IMR-90 (cell line): ENCODE results near the gene MCRIP2. TPM values are rescaled to one million over a fixed set of nuclear protein-coding genes. Genes with fewer than 3 reads are reported as not detected.

Experiments
- ATAC-seq: fragments of 200-7000 bp; cut with Tn5 transposase; 2 replicates; pipeline ENCODE4 v1.9.1; 2020; ENCODE audit warnings: low read depth, mild to moderate bottlenecking, moderate library complexity
- BruUV-seq: library from RNA; stranded (reverse); fragments of 400-500 nt; replicated peaks from 2 replicates; lab custom pipeline; 2021; lab: Mats Ljungman, UMichigan
- CTCF ChIA-PET: fragments of 300-600 bp; formaldehyde crosslinking; extraction: SDS; loops from one replicate; lab custom pipeline; 2021; ENCODE audit warnings: antibody characterized with exemption; lab: Yijun Ruan, JAX
- POLR2A ChIA-PET: fragments of 300-600 bp; sonication (Branson Sonifier 250); formaldehyde crosslinking; loops from one replicate; lab custom pipeline; 2022; ENCODE audit warnings: antibody characterized with exemption; ENCODE audit not compliant: unreplicated experiment; lab: Charles Lee
- DNase-seq: peaks from one replicate; pipeline ENCODE4 v3.0.0; 2013
- H2AFZ ChIP-seq: replicated peaks from 2 replicates; pipeline ENCODE3; 2013; ENCODE audit warnings: low read length, mild to moderate bottlenecking; ENCODE audit not compliant: poor library complexity
- H2AK5ac ChIP-seq: 2 replicates; pipeline ENCODE4 v1.6.1; 2013; ENCODE audit warnings: low read depth, low read length, inconsistent platforms
- H2AK9ac ChIP-seq: replicated peaks from 2 replicates; pipeline ENCODE3; 2013; ENCODE audit warnings: mild to moderate bottlenecking, low read depth, low read length, moderate library complexity; ENCODE audit not compliant: poor library complexity
- H2BK120ac ChIP-seq: 2 replicates; pipeline ENCODE4 v1.6.1; 2013; ENCODE audit warnings: low read depth, low read length, inconsistent platforms
- H2BK15ac ChIP-seq: 3 replicates; pipeline ENCODE4 v1.6.1; 2013; ENCODE audit warnings: low read depth, low read length, inconsistent platforms
- H2BK20ac ChIP-seq: 2 replicates; pipeline ENCODE4 v1.6.1; 2013; ENCODE audit warnings: low read depth, mild to moderate bottlenecking, inconsistent platforms, low read length, moderate library complexity
- H2BK5ac ChIP-seq: 2 replicates; pipeline ENCODE4 v1.6.1; 2013; ENCODE audit warnings: mild to moderate bottlenecking, low read depth, low read length, inconsistent platforms; ENCODE audit not compliant: poor library complexity, severe bottlenecking
- H3K14ac ChIP-seq: replicated peaks from 2 replicates; pipeline ENCODE4 v1.6.1; 2013; ENCODE audit warnings: low read depth, low read length, inconsistent platforms
- H3K18ac ChIP-seq: 2 replicates; pipeline ENCODE4 v1.6.1; 2013; ENCODE audit warnings: low read depth, low read length, control low read depth
- H3K23ac ChIP-seq: 2 replicates; pipeline ENCODE4 v1.6.1; 2013; ENCODE audit warnings: low read depth, low read length, inconsistent platforms
- H3K27ac ChIP-seq: 2 replicates; pipeline ENCODE4 v1.5.1; 2013; ENCODE audit warnings: mild to moderate bottlenecking, control low read depth, low read length; ENCODE audit not compliant: insufficient read depth
- H3K27me3 ChIP-seq: 2 replicates; pipeline ENCODE4 v1.6.1; 2013; ENCODE audit warnings: low read length; ENCODE audit not compliant: control insufficient read depth, insufficient read depth
- H3K36me3 ChIP-seq: 2 replicates; pipeline ENCODE4 v1.6.1; 2013; ENCODE audit warnings: low read length, mixed read lengths; ENCODE audit not compliant: control insufficient read depth, insufficient read depth
- H3K4ac ChIP-seq: 2 replicates; pipeline ENCODE4 v1.6.1; 2013; ENCODE audit warnings: low read depth, low read length, inconsistent platforms
- H3K4me1 ChIP-seq: 2 replicates; pipeline ENCODE4 v1.6.1; 2013; ENCODE audit warnings: low read length, mixed read lengths; ENCODE audit not compliant: control insufficient read depth, insufficient read depth
- H3K4me2 ChIP-seq: 2 replicates; pipeline ENCODE4 v1.6.1; 2013; ENCODE audit warnings: low read depth, mild to moderate bottlenecking, control low read depth, low read length, moderate library complexity
- H3K4me3 ChIP-seq: 2 replicates; pipeline ENCODE4 v1.5.1; 2013; ENCODE audit warnings: low read depth, mild to moderate bottlenecking, control low read depth, low read length, moderate library complexity; ENCODE audit not compliant: insufficient read depth
- H3K56ac ChIP-seq: 2 replicates; pipeline ENCODE4 v1.6.1; 2013; ENCODE audit warnings: low read length, inconsistent platforms; ENCODE audit not compliant: insufficient read depth; ENCODE audit errors: extremely low read depth
- H3K79me1 ChIP-seq, 2 experiments: 2 replicates each; pipeline ENCODE4 v1.6.1; 2013; ENCODE audit warnings: low read length in 2 of 2, inconsistent platforms in 1 of 2, low read depth in 1 of 2
- H3K9ac ChIP-seq: 2 replicates; pipeline ENCODE4 v1.6.1; 2013; ENCODE audit warnings: low read depth, low read length, control low read depth
- H3K9me1 ChIP-seq: 2 replicates; pipeline ENCODE4 v1.6.1; 2013; ENCODE audit warnings: low read length, inconsistent platforms; ENCODE audit not compliant: insufficient read depth
- H3K9me3 ChIP-seq: 2 replicates; pipeline ENCODE4 v1.6.1; 2013; ENCODE audit warnings: low read length; ENCODE audit not compliant: control insufficient read depth, insufficient read depth
- H4K20me1 ChIP-seq: 2 replicates; pipeline ENCODE4 v1.6.1; 2013; ENCODE audit warnings: low read length, inconsistent platforms; ENCODE audit not compliant: insufficient read depth
- H4K5ac ChIP-seq: 2 replicates; pipeline ENCODE4 v1.6.1; 2013; ENCODE audit warnings: mild to moderate bottlenecking, low read depth, low read length, control low read depth
- H4K8ac ChIP-seq, 2 experiments: 2 replicates each; pipeline ENCODE4 v1.6.1; 2013; ENCODE audit warnings: low read depth in 2 of 2, low read length in 2 of 2, control low read depth in 1 of 2, inconsistent platforms in 1 of 2
- H4K91ac ChIP-seq: 2 replicates; pipeline ENCODE4 v1.6.1; 2013; ENCODE audit warnings: low read depth, low read length, inconsistent platforms; ENCODE audit not compliant: insufficient read depth
- BHLHE40 ChIP-seq: fragments of 150-350 bp; IDR thresholded peaks from 2 replicates; pipeline ENCODE4 v1.6.1; 2016; ENCODE audit warnings: mild to moderate bottlenecking, low read depth, low read length
- CEBPB ChIP-seq: IDR thresholded peaks from 2 replicates; pipeline ENCODE4 v1.6.1; 2012; ENCODE audit warnings: low read depth, low read length, improper control_type of control experiment
- CHD1 ChIP-seq: IDR thresholded peaks from 2 replicates; pipeline ENCODE4 v1.6.1; 2012; ENCODE audit warnings: low read depth, low read length, improper control_type of control experiment
- FOS ChIP-seq: fragments of 150-350 bp; IDR thresholded peaks from 2 replicates; pipeline ENCODE4 v1.6.1; 2016; ENCODE audit warnings: low read depth, low read length
- MAFK ChIP-seq: IDR thresholded peaks from 2 replicates; pipeline ENCODE4 v1.6.1; 2012; ENCODE audit warnings: low read depth, low read length, improper control_type of control experiment
- MAZ ChIP-seq: IDR thresholded peaks from 2 replicates; pipeline ENCODE4 v1.6.1; 2012; ENCODE audit warnings: low read depth, mild to moderate bottlenecking, low read length, improper control_type of control experiment, moderate library complexity, borderline replicate concordance
- MXI1 ChIP-seq: IDR thresholded peaks from 2 replicates; pipeline ENCODE4 v1.6.1; 2012; ENCODE audit warnings: low read depth, mild to moderate bottlenecking, low read length, moderate library complexity, borderline replicate concordance
- POLR2A ChIP-seq: IDR thresholded peaks from 2 replicates; pipeline ENCODE4 v1.6.1; 2012; ENCODE audit warnings: mild to moderate bottlenecking, low read depth, low read length
- RAD21 ChIP-seq: IDR thresholded peaks from 2 replicates; pipeline ENCODE4 v1.6.1; 2012; ENCODE audit warnings: low read length, improper control_type of control experiment
- RFX5 ChIP-seq: IDR thresholded peaks from 2 replicates; pipeline ENCODE4 v1.8.0; 2012; ENCODE audit warnings: low read depth, mild to moderate bottlenecking, low read length, moderate library complexity
- SMC3 ChIP-seq: fragments of 150-350 bp; IDR thresholded peaks from 2 replicates; pipeline ENCODE4 v1.6.1; 2016; ENCODE audit warnings: low read depth, mild to moderate bottlenecking, antibody characterized with exemption, low read length, moderate library complexity
- WGBS, 2 experiments: methylation state at CpG; one replicate each; pipeline versions ENCODE4 v1.1.5 to v1.1.7; 2013; ENCODE audit warnings: missing lambda C conversion rate in 2 of 2; ENCODE audit not compliant: insufficient read length in 1 of 2; ENCODE audit errors: extremely low coverage in 2 of 2; 5-methylcytosine and 5-hydroxymethylcytosine counted together
- dilution Hi-C: fragments of 300-500 bp; cut with HindIII; formaldehyde crosslinking; loops from one replicate; pipeline ENCODE4 v1.14.3; 2018; ENCODE audit warnings: low sequenced_read_pairs; ENCODE audit not compliant: unreplicated experiment
- in situ Hi-C: fragments of 300-500 bp; cut with MboI; formaldehyde crosslinking; loops from 3 replicates; pipeline ENCODE4 v1.14.3; 2019; ENCODE audit warnings: low sequenced_read_pairs, inconsistent platforms, mixed read lengths
- intact Hi-C: fragments of 100-400 bp; cut with micrococcal nuclease; formaldehyde crosslinking; loops from 2 replicates; pipeline ENCODE4 v1.10.0; 2022
- polyA plus RNA-seq, 3 experiments: library from polyadenylated mRNA; depleted of rRNA; stranded (reverse); fragments of >200 nt; gene quantifications; 2 replicates each; pipeline ENCODE4 v1.2.3, GENCODE V29; 2012; ENCODE audit warnings: low replicate concordance in 1 of 3
- total RNA-seq: library from RNA; depleted of rRNA; stranded (reverse); fragments of >200 nt; gene quantifications from 2 replicates; pipeline ENCODE4 v1.2.3, GENCODE V29; 2012
- TF ChIP-seq, protein P1 (sequence below): fragments of 150-350 bp; IDR thresholded peaks from 2 replicates; pipeline ENCODE4 v1.6.1; 2016; ENCODE audit warnings: low read depth, mild to moderate bottlenecking, low read length, moderate library complexity, borderline replicate concordance
- TF ChIP-seq, protein P2 (sequence below): conservative IDR thresholded peaks from 2 replicates; pipeline ENCODE4 v1.5.1; 2012; ENCODE audit warnings: mild to moderate bottlenecking, low read depth, low read length, improper control_type of control experiment
- TF ChIP-seq, protein P3 (sequence below): fragments of 150-350 bp; IDR thresholded peaks from 2 replicates; pipeline ENCODE4 v1.6.1; 2017; ENCODE audit warnings: mild to moderate bottlenecking, antibody characterized with exemption, low read length, low read depth

MCRIP2 gene
- total and polyA plus RNA-seq, 2 of the 4 experiments (the other 2 are of a cell fraction) = 6.3 to 19.6 TPM

DNA sequence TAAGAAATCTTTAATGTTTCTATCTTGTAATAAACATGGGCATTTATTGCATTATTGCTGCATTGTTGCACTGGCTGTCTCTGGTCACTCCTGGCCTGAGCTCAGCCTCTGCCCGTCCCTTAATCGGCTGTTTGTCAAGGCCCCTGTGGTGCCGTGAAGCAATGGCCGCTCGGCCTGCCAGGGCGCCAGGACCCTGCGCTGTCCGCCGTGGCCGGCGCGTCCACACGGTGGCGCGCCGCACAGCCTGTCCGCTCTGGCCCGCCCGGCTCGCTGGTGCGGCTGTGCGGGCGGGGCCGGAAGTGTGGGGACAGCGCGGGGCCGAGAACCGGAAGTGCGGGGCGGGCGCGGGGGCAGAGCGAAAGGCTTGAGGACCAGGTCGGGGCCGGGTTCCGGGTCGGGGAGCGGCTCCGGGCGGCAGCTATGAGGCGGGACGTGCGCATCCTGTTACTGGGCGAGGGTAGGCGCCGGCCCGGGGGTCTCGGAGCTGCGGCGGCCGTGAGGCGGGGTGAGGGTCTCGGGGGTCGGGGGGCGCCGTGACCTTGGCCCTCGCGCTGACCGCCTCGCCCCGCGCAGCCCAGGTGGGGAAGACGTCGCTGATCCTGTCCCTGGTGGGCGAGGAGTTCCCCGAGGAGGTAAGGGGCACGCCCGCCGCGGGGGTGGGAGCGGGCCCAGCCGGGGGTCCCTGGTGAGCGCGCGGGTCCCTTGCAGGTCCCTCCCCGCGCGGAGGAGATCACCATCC, 26.3 kb downstream of the MCRIP2 start, which contains the start of gene RHOT2:
Gene RHOT2 (plus strand): TSS at position 353 of the 739 bp plus-strand sequence. CDS start 68 bp downstream, at position 421.
- H3K18ac ChIP-seq = no peak within 1 kb of the TSS
- peak within 1 kb of the TSS; percentile 97 for H2AFZ ChIP-seq
- peaks cover 6% of the 10 kb centered on the region for H3K4me1 ChIP-seq
- peak within 1 kb of the TSS; percentile 74; the same call in 1 of the 2 replicates for H2BK120ac ChIP-seq
- ATAC-seq (peak; percentile 97), DNase-seq (peak; percentile 85)
- peaks cover 13% of the 10 kb centered on the region for H4K20me1 ChIP-seq
- no peaks in the 10 kb centered on the region for H3K9me3 ChIP-seq
- H2BK5ac ChIP-seq = peak within 1 kb of the TSS; percentile 62
- H3K4me2 ChIP-seq = peak within 1 kb of the TSS; percentile 93
- peak within 1 kb of the TSS; percentile 100 for H2AK9ac ChIP-seq
- BruUV-seq = no TSS peak
- peak within 1 kb of the TSS; percentile 69 for H3K27ac ChIP-seq
- 0% methylated on average over 40 of the region's 78 CpGs; no CpG with 5 or more reads in 1 of the 2 experiments for WGBS, 2 experiments
- peaks cover 6% of the 10 kb centered on the region for H3K9me1 ChIP-seq
- POLR2A ChIA-PET = no interaction called here
- peaks cover 0 to 28% of the 10 kb centered on the region in 2 experiments; a peak in 1 of 4 replicates for H3K79me1 ChIP-seq
- H2AK5ac ChIP-seq = peak within 1 kb of the TSS; percentile 81
- H4K8ac ChIP-seq = peak within 1 kb of the TSS; percentile 76 to 99
- dilution Hi-C loops = no loop called here
- peak within 1 kb of the TSS; percentile 97 for H3K4ac ChIP-seq
- intact Hi-C loops = no loop called here
- H2BK20ac ChIP-seq = 0 out of 2 replicates have a peak within 1 kb of the TSS, but pooled peaks have one; percentile 54
- in situ Hi-C loops = no loop called here
- H3K56ac ChIP-seq = 0 out of 2 replicates have a peak within 1 kb of the TSS, but pooled peaks have one; percentile 21
- peak within 1 kb of the TSS; percentile 74 for H4K91ac ChIP-seq
- peak within 1 kb of the TSS; percentile 76 for H3K9ac ChIP-seq
- H3K36me3 ChIP-seq = peaks cover 36% of the 10 kb centered on the region
- peak within 1 kb of the TSS; percentile 94 for H4K5ac ChIP-seq
- H3K27me3 ChIP-seq = no peaks in the 10 kb centered on the region
- no peak within 1 kb of the TSS for H2BK15ac ChIP-seq
- H3K23ac ChIP-seq = peak within 1 kb of the TSS; percentile 90; the same call in 1 of the 2 replicates
- CTCF ChIA-PET = no interaction called here
- peak within 1 kb of the TSS; percentile 68 for H3K4me3 ChIP-seq
- H3K14ac ChIP-seq = peak within 1 kb of the TSS; percentile 99
- TF ChIP-seq MAFK (no peak), MXI1 (peak; percentile 29; the same call in 1 of the 2 replicates), CEBPB (peak; percentile 74), MAZ (peak; percentile 99), RFX5 (no peak), BHLHE40 (no peak), RAD21 (peak; percentile 59), POLR2A (peak; percentile 82), FOS (no peak), SMC3 (peak; percentile 63), CHD1 (no peak)
- TF ChIP-seq, protein P1, sequence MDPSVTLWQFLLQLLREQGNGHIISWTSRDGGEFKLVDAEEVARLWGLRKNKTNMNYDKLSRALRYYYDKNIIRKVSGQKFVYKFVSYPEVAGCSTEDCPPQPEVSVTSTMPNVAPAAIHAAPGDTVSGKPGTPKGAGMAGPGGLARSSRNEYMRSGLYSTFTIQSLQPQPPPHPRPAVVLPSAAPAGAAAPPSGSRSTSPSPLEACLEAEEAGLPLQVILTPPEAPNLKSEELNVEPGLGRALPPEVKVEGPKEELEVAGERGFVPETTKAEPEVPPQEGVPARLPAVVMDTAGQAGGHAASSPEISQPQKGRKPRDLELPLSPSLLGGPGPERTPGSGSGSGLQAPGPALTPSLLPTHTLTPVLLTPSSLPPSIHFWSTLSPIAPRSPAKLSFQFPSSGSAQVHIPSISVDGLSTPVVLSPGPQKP = 0 out of 2 replicates have a peak, but pooled peaks have one; percentile 64
- TF ChIP-seq, protein P2, sequence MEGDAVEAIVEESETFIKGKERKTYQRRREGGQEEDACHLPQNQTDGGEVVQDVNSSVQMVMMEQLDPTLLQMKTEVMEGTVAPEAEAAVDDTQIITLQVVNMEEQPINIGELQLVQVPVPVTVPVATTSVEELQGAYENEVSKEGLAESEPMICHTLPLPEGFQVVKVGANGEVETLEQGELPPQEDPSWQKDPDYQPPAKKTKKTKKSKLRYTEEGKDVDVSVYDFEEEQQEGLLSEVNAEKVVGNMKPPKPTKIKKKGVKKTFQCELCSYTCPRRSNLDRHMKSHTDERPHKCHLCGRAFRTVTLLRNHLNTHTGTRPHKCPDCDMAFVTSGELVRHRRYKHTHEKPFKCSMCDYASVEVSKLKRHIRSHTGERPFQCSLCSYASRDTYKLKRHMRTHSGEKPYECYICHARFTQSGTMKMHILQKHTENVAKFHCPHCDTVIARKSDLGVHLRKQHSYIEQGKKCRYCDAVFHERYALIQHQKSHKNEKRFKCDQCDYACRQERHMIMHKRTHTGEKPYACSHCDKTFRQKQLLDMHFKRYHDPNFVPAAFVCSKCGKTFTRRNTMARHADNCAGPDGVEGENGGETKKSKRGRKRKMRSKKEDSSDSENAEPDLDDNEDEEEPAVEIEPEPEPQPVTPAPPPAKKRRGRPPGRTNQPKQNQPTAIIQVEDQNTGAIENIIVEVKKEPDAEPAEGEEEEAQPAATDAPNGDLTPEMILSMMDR = peak; percentile 98
- TF ChIP-seq, protein P3, sequence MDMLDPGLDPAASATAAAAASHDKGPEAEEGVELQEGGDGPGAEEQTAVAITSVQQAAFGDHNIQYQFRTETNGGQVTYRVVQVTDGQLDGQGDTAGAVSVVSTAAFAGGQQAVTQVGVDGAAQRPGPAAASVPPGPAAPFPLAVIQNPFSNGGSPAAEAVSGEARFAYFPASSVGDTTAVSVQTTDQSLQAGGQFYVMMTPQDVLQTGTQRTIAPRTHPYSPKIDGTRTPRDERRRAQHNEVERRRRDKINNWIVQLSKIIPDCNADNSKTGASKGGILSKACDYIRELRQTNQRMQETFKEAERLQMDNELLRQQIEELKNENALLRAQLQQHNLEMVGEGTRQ = no peak
